ENCODE measurements around the gene LLCFC1.

The LLCFC1 gene

GRCh38 chr7:142961973-142962926 is 23.0 kb downstream of the LLCFC1 start, which contains the start of gene KEL:
Gene KEL, minus strand, starts transcription at chr7:142962363. Its CDS starts 157 bp downstream, at chr7:142962206.
- TF ChIP-seq CTCF (IDR thresholded peaks at IDR 0.05; ENCODE audit: borderline replicate concordance, insufficient read depth, low read depth, low read length), result no peak
- H3K4me3 ChIP-seq (ENCODE audit: low read depth, low read length), result no peak within 1 kb of the TSS

- no peak for TF ChIP-seq CTCF (IDR thresholded peaks at IDR 0.05; ENCODE audit: borderline replicate concordance, insufficient read depth, low read depth, low read length)
- no peak overlapping the region for H3K4me3 ChIP-seq (ENCODE audit: low read depth, low read length)
Observed at GRCh38 chr7:142962991-142963390, 23.7 kb downstream of the LLCFC1 start.

GRCh38 chr7:142963993-142964392 is 24.7 kb downstream of the LLCFC1 start:
- H3K4me3 ChIP-seq (ENCODE audit: low read depth, low read length), result no peak overlapping the region
- TF ChIP-seq CTCF (IDR thresholded peaks at IDR 0.05; ENCODE audit: borderline replicate concordance, insufficient read depth, low read depth, low read length), result no peak

GRCh38 chr7:142964502-142965246 is 25.4 kb downstream of the LLCFC1 start:
- TF ChIP-seq CTCF (IDR thresholded peaks at IDR 0.05; ENCODE audit: borderline replicate concordance, insufficient read depth, low read depth, low read length), result no peak
- H3K4me3 ChIP-seq (ENCODE audit: low read depth, low read length), result no peak overlapping the region

GRCh38 chr7:142968229-142968628 is 28.9 kb downstream of the LLCFC1 start:
- no peak for TF ChIP-seq CTCF (IDR thresholded peaks at IDR 0.05; ENCODE audit: borderline replicate concordance, insufficient read depth, low read depth, low read length)
- no peak overlapping the region for H3K4me3 ChIP-seq (ENCODE audit: low read depth, low read length)

- no peak overlapping the region for H3K4me3 ChIP-seq (ENCODE audit: low read depth, low read length)
- no peak for TF ChIP-seq CTCF (IDR thresholded peaks at IDR 0.05; ENCODE audit: borderline replicate concordance, insufficient read depth, low read depth, low read length)
Observed at GRCh38 chr7:142969183-142969582, 29.9 kb downstream of the LLCFC1 start.
